Esophagus muscularis mucosa (tissue), 3 donors: ENCODE results near the gene NDUFS3.

Source experiments
- POLR2A ChIP-seq: fragments of 450-650 bp; IDR thresholded peaks from one replicate; pipeline ENCODE4 v1.6.1; 2017; ENCODE audit warnings: antibody characterized with exemption, moderate library complexity, mild to moderate bottlenecking, low read depth
- POLR2AphosphoS5 ChIP-seq, 2 donors: sonication (generic); formaldehyde crosslinking; IDR thresholded peaks; one replicate each; pipeline ENCODE4 v1.6.1; 2017; ENCODE audit warnings: antibody characterized with exemption in 2 of 2
- TF ChIP-seq, protein P1 (sequence below), 3 experiments: fragments of 200-600 bp in 2 of 3; fragments of 450-650 bp in 1 of 3; sonication (generic) in 2 of 3; IDR thresholded peaks; one replicate each; pipeline ENCODE4 v1.5.1; 2017 to 2019; ENCODE audit warnings: antibody characterized with exemption in 3 of 3, mild to moderate bottlenecking in 2 of 3, moderate library complexity in 1 of 3

DNA sequence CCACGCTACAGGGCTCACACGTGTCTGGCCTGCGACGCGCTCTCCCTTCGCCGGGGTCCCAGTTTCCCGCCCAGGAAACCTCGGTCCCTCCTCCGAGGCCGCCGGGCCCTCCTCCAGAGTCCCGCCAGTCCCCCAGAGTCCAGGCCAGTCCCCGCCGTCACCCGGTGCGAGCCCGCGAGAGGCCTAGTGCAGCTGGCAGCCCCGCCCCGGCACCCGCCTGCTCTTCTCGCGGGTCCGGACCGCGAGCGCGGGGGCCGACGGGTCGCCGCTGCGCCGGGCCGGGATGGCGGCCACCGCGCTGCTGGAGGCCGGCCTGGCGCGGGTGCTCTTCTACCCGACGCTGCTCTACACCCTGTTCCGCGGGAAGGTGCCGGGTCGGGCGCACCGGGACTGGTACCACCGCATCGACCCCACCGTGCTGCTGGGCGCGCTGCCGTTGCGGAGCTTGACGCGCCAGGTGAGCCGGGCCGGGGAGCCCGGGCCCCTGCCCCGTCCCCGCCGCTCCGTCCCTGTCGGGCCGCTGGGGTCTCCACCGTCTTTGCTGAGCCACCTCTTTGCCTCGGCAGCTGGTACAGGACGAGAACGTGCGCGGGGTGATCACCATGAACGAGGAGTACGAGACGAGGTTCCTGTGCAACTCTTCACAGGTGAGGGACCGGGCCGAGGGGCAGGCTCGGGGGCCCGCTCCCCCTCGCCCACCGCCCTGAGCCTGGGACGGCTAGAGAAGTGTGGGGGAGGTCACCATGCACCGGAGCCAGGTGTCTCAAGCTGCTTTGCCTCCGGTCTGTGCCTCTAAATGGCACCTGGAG lies 13.3 kb upstream of the NDUFS3 start, which contains the start of gene PTPMT1:
- TF ChIP-seq POLR2A (no peak), POLR2AphosphoS5 (IDR thresholded peaks at IDR 0.05) (peak; percentile 35 to 57)
- TF ChIP-seq, protein P1, sequence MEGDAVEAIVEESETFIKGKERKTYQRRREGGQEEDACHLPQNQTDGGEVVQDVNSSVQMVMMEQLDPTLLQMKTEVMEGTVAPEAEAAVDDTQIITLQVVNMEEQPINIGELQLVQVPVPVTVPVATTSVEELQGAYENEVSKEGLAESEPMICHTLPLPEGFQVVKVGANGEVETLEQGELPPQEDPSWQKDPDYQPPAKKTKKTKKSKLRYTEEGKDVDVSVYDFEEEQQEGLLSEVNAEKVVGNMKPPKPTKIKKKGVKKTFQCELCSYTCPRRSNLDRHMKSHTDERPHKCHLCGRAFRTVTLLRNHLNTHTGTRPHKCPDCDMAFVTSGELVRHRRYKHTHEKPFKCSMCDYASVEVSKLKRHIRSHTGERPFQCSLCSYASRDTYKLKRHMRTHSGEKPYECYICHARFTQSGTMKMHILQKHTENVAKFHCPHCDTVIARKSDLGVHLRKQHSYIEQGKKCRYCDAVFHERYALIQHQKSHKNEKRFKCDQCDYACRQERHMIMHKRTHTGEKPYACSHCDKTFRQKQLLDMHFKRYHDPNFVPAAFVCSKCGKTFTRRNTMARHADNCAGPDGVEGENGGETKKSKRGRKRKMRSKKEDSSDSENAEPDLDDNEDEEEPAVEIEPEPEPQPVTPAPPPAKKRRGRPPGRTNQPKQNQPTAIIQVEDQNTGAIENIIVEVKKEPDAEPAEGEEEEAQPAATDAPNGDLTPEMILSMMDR (IDR thresholded peaks at IDR 0.05), result no peak
